BJ (cell line): ENCODE data around the gene FIBP. TPM values are rescaled to one million over a fixed set of nuclear protein-coding genes. Genes with fewer than 3 reads are reported as not detected.
A peak's percentile ranks its signal among the peaks of the same experiment; 100 is the strongest.

Source experiments
- CTCF ChIA-PET: fragments of 350-600 bp; formaldehyde crosslinking; extraction: SDS; loops from one replicate; lab custom pipeline; 2021; ENCODE audit warnings: antibody characterized with exemption, inconsistent platforms; lab: Yijun Ruan, JAX
- POLR2A ChIA-PET: fragments of 300-600 bp; sonication (Branson Sonifier 250); formaldehyde crosslinking; extraction: SDS; loops from one replicate; lab custom pipeline; 2021; ENCODE audit warnings: antibody characterized with exemption; lab: Charles Lee
- DNase-seq: peaks from one replicate; pipeline ENCODE4 v3.0.0-alpha.2; 2011; ENCODE audit warnings: low read depth
- H3K27me3 ChIP-seq: 2 replicates; pipeline ENCODE4 v1.6.0; 2011; ENCODE audit warnings: low read length; ENCODE audit not compliant: control insufficient read depth, insufficient read depth
- H3K36me3 ChIP-seq: 2 replicates; pipeline ENCODE4 v1.5.1; 2011; ENCODE audit warnings: low read length; ENCODE audit not compliant: control insufficient read depth, insufficient read depth
- H3K4me3 ChIP-seq: 2 replicates; pipeline ENCODE4 v1.5.1; 2011; ENCODE audit warnings: low read depth, mild to moderate bottlenecking, control low read depth, low read length
- CTCF ChIP-seq: IDR thresholded peaks from 2 replicates; pipeline ENCODE4 v1.5.1; 2011; ENCODE audit warnings: low read depth, mild to moderate bottlenecking, control low read depth, inconsistent platforms, low read length, moderate library complexity; ENCODE audit not compliant: insufficient read depth
- polyA plus RNA-seq: library from polyadenylated mRNA; depleted of rRNA; stranded (reverse); fragments of >200 nt; gene quantifications from 2 replicates; pipeline ENCODE4 v1.2.3, GENCODE V29; 2011

The FIBP gene
- polyA plus RNA-seq, 1 experiment = 199 TPM

- CTCF ChIA-PET = interaction anchor here (1.2 to 4.8 kb wide), 4 partner anchors 13 to 56 kb away, joined by 3 to 60 read pairs (median 12); partner anchors contain the start of genes CCDC85B, FIBP and MUS81
- no peak for TF ChIP-seq CTCF
- POLR2A ChIA-PET = interaction anchor here (0.6 to 1.6 kb wide), 6 partner anchors 13 to 56 kb away, joined by 3 to 6 read pairs (median 4); partner anchors contain the start of genes CCDC85B and FOSL1
- H3K4me3 ChIP-seq = no peak overlapping the region
- no peaks in the 10 kb centered on the region for H3K27me3 ChIP-seq
- peak; percentile 89 for DNase-seq
- peaks cover 5% of the 10 kb centered on the region for H3K36me3 ChIP-seq
Observed at GRCh38 chr11:65915821-65916251, 27.6 kb upstream of the FIBP start.

- DNase-seq = no peak
- no peak for TF ChIP-seq CTCF
- ChIA-PET POLR2A (interaction anchor here (0.6 to 1.6 kb wide), 6 partner anchors 12 to 56 kb away, joined by 3 to 6 read pairs (median 4); partner anchors contain the start of genes CCDC85B and FOSL1), CTCF (interaction anchor here (0.8 to 4.8 kb wide), 6 partner anchors 12 to 55 kb away, joined by 3 to 60 read pairs (median 6); partner anchors contain the start of genes CCDC85B, FIBP and MUS81)
- H3K27me3 ChIP-seq = no peaks in the 10 kb centered on the region
- H3K36me3 ChIP-seq = peaks cover 5% of the 10 kb centered on the region
- H3K4me3 ChIP-seq = no peak overlapping the region
Observed at GRCh38 chr11:65915101-65915820, 27.0 kb upstream of the FIBP start.

GRCh38 chr11:65912845-65913244 is 24.6 kb upstream of the FIBP start:
- POLR2A ChIA-PET = no interaction called here
- no peak overlapping the region for H3K4me3 ChIP-seq
- no peak for DNase-seq
- CTCF ChIA-PET = interaction anchor here (1.4 to 3.7 kb wide), 4 partner anchors 12 to 29 kb away, joined by 4 to 57 read pairs (median 16); partner anchors contain the start of genes CCDC85B, FIBP and FOSL1
- H3K36me3 ChIP-seq = peaks cover 5% of the 10 kb centered on the region
- H3K27me3 ChIP-seq = no peaks in the 10 kb centered on the region
- TF ChIP-seq CTCF = no peak

- Histone ChIP-seq H3K27me3 (no peaks in the 10 kb centered on the region), H3K36me3 (peaks cover 2% of the 10 kb centered on the region), H3K4me3 (no peak overlapping the region)
- ChIA-PET CTCF (interaction anchor here (1.0 to 3.7 kb wide), 7 partner anchors 10 to 78 kb away, joined by 3 to 57 read pairs (median 8); partner anchors contain the start of genes CCDC85B, FIBP and FOSL1), POLR2A (interaction anchor here (0.6 kb wide), 3 partner anchors 11 to 354 kb away, joined by 3 to 6 read pairs (median 3); no protein-coding TSS in a partner anchor)
- peak; percentile 67 for DNase-seq
- peak; percentile 37 for TF ChIP-seq CTCF
Observed at GRCh38 chr11:65911682-65912568, 23.7 kb upstream of the FIBP start.
